Cardiac muscle cell (in vitro differentiated cells and primary cell): ENCODE data around the gene PPP1R36. TPM values are rescaled to one million over a fixed set of nuclear protein-coding genes. Genes with fewer than 3 reads are reported as not detected.
"Not testable (repeated sequence)": the region's sequence is repeated elsewhere in the genome, so short reads cannot be mapped to it uniquely, and the experiment has no call there.

Experiments
- DNase-seq, 2 donors: peaks; one replicate each; pipeline versions ENCODE4 v3.0.0 to v3.0.0-alpha.2; 2010 to 2017; ENCODE audit warnings: low read depth in 1 of 2, low spot score in 1 of 2
- H3K27ac ChIP-seq: fragments of 200-600 bp; sonication (generic); 2 replicates; pipeline ENCODE4 v1.5.1; 2016
- H3K27me3 ChIP-seq: fragments of 200-600 bp; sonication (generic); 2 replicates; pipeline ENCODE4 v1.6.0; 2016; ENCODE audit warnings: control low read depth
- H3K36me3 ChIP-seq: fragments of 200-600 bp; sonication (generic); 2 replicates; pipeline ENCODE4 v1.5.1; 2016; ENCODE audit warnings: control low read depth
- H3K4me1 ChIP-seq: fragments of 200-600 bp; sonication (generic); 2 replicates; pipeline ENCODE4 v1.8.1; 2017; ENCODE audit warnings: low read depth, mild to moderate bottlenecking, mixed run types
- H3K4me3 ChIP-seq: fragments of 200-600 bp; sonication (generic); 2 replicates; pipeline ENCODE4 v1.5.1; 2016; ENCODE audit warnings: mild to moderate bottlenecking
- H3K9me3 ChIP-seq: fragments of 200-600 bp; sonication (generic); 2 replicates; pipeline ENCODE4 v1.5.1; 2017; ENCODE audit warnings: low read depth, mild to moderate bottlenecking, control low read depth
- CTCF ChIP-seq: IDR thresholded peaks from 2 replicates; pipeline ENCODE4 v1.5.1; 2012; ENCODE audit warnings: low read depth, mild to moderate bottlenecking, low read length
- polyA plus RNA-seq: library from polyadenylated mRNA; unstranded; fragments of >200 nt; fragmentation: Nextera tagmentation; extraction: Ambion mirVana; gene quantifications from 2 replicates; pipeline ENCODE4 v1.2.1, GENCODE V29; 2016
- total RNA-seq: library from RNA; depleted of rRNA; stranded (reverse); fragments of >200 nt; gene quantifications from 2 replicates; pipeline ENCODE4 v1.2.3, GENCODE V29; 2016

Gene PPP1R36
- total and polyA plus RNA-seq, 2 experiments from 2014 or later: 0.40 TPM; not detected in 1

- H3K36me3 ChIP-seq: no peaks in the 10 kb centered on the region
- H3K27me3 ChIP-seq: no peaks in the 10 kb centered on the region
- no peak overlapping the region for H3K27ac ChIP-seq
- no peak for DNase-seq
- no peak overlapping the region for H3K4me3 ChIP-seq
- H3K4me1 ChIP-seq: peaks cover 19% of the 10 kb centered on the region
- no peaks in the 10 kb centered on the region for H3K9me3 ChIP-seq
- TF ChIP-seq CTCF: no peak
Measured at GRCh38 chr14:64515053-64515452, 34.7 kb upstream of the PPP1R36 start.

- Histone ChIP-seq H3K4me1 (peaks cover 11% of the 10 kb centered on the region), H3K27me3 (no peaks in the 10 kb centered on the region), H3K27ac (no peak overlapping the region), H3K4me3 (no peak overlapping the region), H3K36me3 (peaks cover 6% of the 10 kb centered on the region), H3K9me3 (no peaks in the 10 kb centered on the region)
- no peak for DNase-seq
- TF ChIP-seq CTCF: no peak
Measured at GRCh38 chr14:64516969-64517368, 32.8 kb upstream of the PPP1R36 start.

GRCh38 chr14:64517667-64518066, 32.1 kb upstream of the PPP1R36 start:
- H3K27ac ChIP-seq, H3K4me3 ChIP-seq, DNase-seq, H3K27me3 ChIP-seq, H3K9me3 ChIP-seq, H3K4me1 ChIP-seq: not testable (repeated sequence)
- H3K36me3 ChIP-seq: peaks cover 12% of the 10 kb centered on the region

- Histone ChIP-seq H3K9me3 (no peaks in the 10 kb centered on the region), H3K4me3 (no peak overlapping the region), H3K27ac (no peak overlapping the region), H3K27me3 (no peaks in the 10 kb centered on the region), H3K4me1 (peaks cover 5% of the 10 kb centered on the region), H3K36me3 (peaks cover 13% of the 10 kb centered on the region)
- no peak for DNase-seq
- TF ChIP-seq CTCF: no peak
Measured at GRCh38 chr14:64518229-64518628, 31.5 kb upstream of the PPP1R36 start.

GRCh38 chr14:64520699-64521098, 29.1 kb upstream of the PPP1R36 start:
- no peak overlapping the region for H3K4me3 ChIP-seq
- no peak overlapping the region for H3K27ac ChIP-seq
- H3K36me3 ChIP-seq: peaks cover 17% of the 10 kb centered on the region
- no peak for DNase-seq
- no peaks in the 10 kb centered on the region for H3K9me3 ChIP-seq
- no peak for TF ChIP-seq CTCF
- no peaks in the 10 kb centered on the region for H3K4me1 ChIP-seq
- no peaks in the 10 kb centered on the region for H3K27me3 ChIP-seq

- TF ChIP-seq CTCF: no peak
- H3K27ac ChIP-seq: no peak overlapping the region
- no peak overlapping the region for H3K4me3 ChIP-seq
- no peaks in the 10 kb centered on the region for H3K27me3 ChIP-seq
- peaks cover 17% of the 10 kb centered on the region for H3K36me3 ChIP-seq
- no peaks in the 10 kb centered on the region for H3K9me3 ChIP-seq
- no peak for DNase-seq
- no peaks in the 10 kb centered on the region for H3K4me1 ChIP-seq
Measured at GRCh38 chr14:64522591-64523355, 27.0 kb upstream of the PPP1R36 start.
